ENCODE measurements around the gene USP2. TPM values are rescaled to one million over a fixed set of nuclear protein-coding genes. Genes with fewer than 3 reads are reported as not detected.
"Not testable (repeated sequence)": the region's sequence is repeated elsewhere in the genome, so short reads cannot be mapped to it uniquely, and the experiment has no call there.

Gene USP2
- total RNA-seq, 2 donors from 2014 or later = not detected

GRCh38 chr11:119403021-119403420, 21.5 kb upstream of the USP2 start:
- Mint-ChIP-seq H3K4me3 (no peak overlapping the region), H3K36me3 (peaks cover 25% of the 10 kb centered on the region), H3K4me1 (ENCODE audit: low read depth in 2 of 2) (no peaks in the 10 kb centered on the region), H3K9me3 (peaks cover 6% of the 10 kb centered on the region), H3K27me3 (peaks cover 24 to 33% of the 10 kb centered on the region in 2 donors), H3K27ac (no peak overlapping the region)
- no peak for ATAC-seq
- no peak for DNase-seq (ENCODE audit: low spot score)

GRCh38 chr11:119402470-119402869, 21.0 kb upstream of the USP2 start:
- ATAC-seq = no peak
- Mint-ChIP-seq H3K36me3 (peaks cover 30% of the 10 kb centered on the region), H3K27me3 (peaks cover 28 to 38% of the 10 kb centered on the region in 2 donors), H3K9me3 (peaks cover 10% of the 10 kb centered on the region), H3K4me1 (ENCODE audit: low read depth in 2 of 2) (no peaks in the 10 kb centered on the region), H3K4me3 (no peak overlapping the region), H3K27ac (no peak overlapping the region)
- no peak for DNase-seq (ENCODE audit: low spot score)

GRCh38 chr11:119400860-119401259, 19.4 kb upstream of the USP2 start:
- Mint-ChIP-seq H3K4me3 (no peak overlapping the region), H3K9me3 (peaks cover 10% of the 10 kb centered on the region), H3K27me3 (peaks cover 29 to 39% of the 10 kb centered on the region in 2 donors), H3K36me3 (peaks cover 30% of the 10 kb centered on the region), H3K27ac (no peak overlapping the region), H3K4me1 (ENCODE audit: low read depth in 2 of 2) (no peaks in the 10 kb centered on the region)
- DNase-seq (ENCODE audit: low spot score) (no peak), ATAC-seq (no peak)

GRCh38 chr11:119397740-119398139, 16.2 kb upstream of the USP2 start:
- Mint-ChIP-seq H3K27me3 (peaks cover 39 to 41% of the 10 kb centered on the region in 2 donors), H3K4me1 (ENCODE audit: low read depth in 2 of 2) (no peaks in the 10 kb centered on the region), H3K9me3 (peaks cover 10% of the 10 kb centered on the region), H3K27ac (no peak overlapping the region), H3K36me3 (peaks cover 30% of the 10 kb centered on the region), H3K4me3 (no peak overlapping the region)
- DNase-seq (ENCODE audit: low spot score) (no peak), ATAC-seq (no peak)

- peaks cover 38% of the 10 kb centered on the region in 2 donors for H3K27me3 Mint-ChIP-seq
- no peak for DNase-seq (ENCODE audit: low spot score)
- peaks cover 10% of the 10 kb centered on the region for H3K9me3 Mint-ChIP-seq
- H3K4me3 Mint-ChIP-seq = no peak overlapping the region
- peaks cover 30% of the 10 kb centered on the region for H3K36me3 Mint-ChIP-seq
- H3K27ac Mint-ChIP-seq = no peak overlapping the region
- H3K4me1 Mint-ChIP-seq (ENCODE audit: low read depth in 2 of 2) = no peaks in the 10 kb centered on the region
- no peak for ATAC-seq
Observed at GRCh38 chr11:119396835-119397234, 15.3 kb upstream of the USP2 start.

GRCh38 chr11:119391275-119391674, 9.8 kb upstream of the USP2 start:
- Mint-ChIP-seq H3K9me3 (no peaks in the 10 kb centered on the region), H3K36me3 (no peaks in the 10 kb centered on the region), H3K27ac (no peak overlapping the region), H3K4me1 (ENCODE audit: low read depth in 2 of 2) (no peaks in the 10 kb centered on the region), H3K27me3 (peaks cover 20 to 22% of the 10 kb centered on the region in 2 donors), H3K4me3 (no peak overlapping the region)
- ATAC-seq (no peak), DNase-seq (ENCODE audit: low spot score) (no peak)

- peaks cover 12 to 22% of the 10 kb centered on the region in 2 donors for H3K27me3 Mint-ChIP-seq
- no peaks in the 10 kb centered on the region for H3K9me3 Mint-ChIP-seq
- no peak overlapping the region for H3K27ac Mint-ChIP-seq
- H3K4me3 Mint-ChIP-seq = no peak overlapping the region
- no peaks in the 10 kb centered on the region for H3K4me1 Mint-ChIP-seq (ENCODE audit: low read depth in 2 of 2)
- no peak for DNase-seq (ENCODE audit: low spot score)
- ATAC-seq = no peak
- H3K36me3 Mint-ChIP-seq = no peaks in the 10 kb centered on the region
Observed at GRCh38 chr11:119389611-119390254, 8.2 kb upstream of the USP2 start.

GRCh38 chr11:119388103-119388502, 6.6 kb upstream of the USP2 start:
- Mint-ChIP-seq H3K27ac (no peak overlapping the region), H3K27me3 (peaks cover 10 to 17% of the 10 kb centered on the region in 2 donors), H3K4me1 (ENCODE audit: low read depth in 2 of 2) (no peaks in the 10 kb centered on the region), H3K9me3 (no peaks in the 10 kb centered on the region), H3K4me3 (no peak overlapping the region), H3K36me3 (no peaks in the 10 kb centered on the region)
- ATAC-seq (no peak), DNase-seq (ENCODE audit: low spot score) (no peak)

- H3K27ac Mint-ChIP-seq = no peak overlapping the region
- ATAC-seq (no peak), DNase-seq (ENCODE audit: low spot score) (no peak)
- H3K36me3 Mint-ChIP-seq = no peaks in the 10 kb centered on the region
- H3K4me3 Mint-ChIP-seq = no peak overlapping the region
- peaks cover 0 to 3% of the 10 kb centered on the region in 2 donors for H3K27me3 Mint-ChIP-seq
- no peaks in the 10 kb centered on the region for H3K9me3 Mint-ChIP-seq
- peaks cover 0 to 5% of the 10 kb centered on the region in 2 donors for H3K4me1 Mint-ChIP-seq (ENCODE audit: low read depth in 2 of 2)
Observed at GRCh38 chr11:119384332-119384731, 2.8 kb upstream of the USP2 start.

GRCh38 chr11:119382513-119382912, 1.0 kb upstream of the USP2 start:
- not testable (repeated sequence) for ATAC-seq; DNase-seq (ENCODE audit: low spot score); H3K4me3 Mint-ChIP-seq; H3K9me3 Mint-ChIP-seq; H3K27me3 Mint-ChIP-seq; H3K36me3 Mint-ChIP-seq; H3K27ac Mint-ChIP-seq; H3K4me1 Mint-ChIP-seq (ENCODE audit: low read depth in 2 of 2)

GRCh38 chr11:119382101-119382500, 611 bp upstream of the USP2 start:
- peaks cover 0 to 7% of the 10 kb centered on the region in 2 donors for H3K27me3 Mint-ChIP-seq
- no peaks in the 10 kb centered on the region for H3K9me3 Mint-ChIP-seq
- no peak overlapping the region for H3K27ac Mint-ChIP-seq
- peaks cover 0 to 5% of the 10 kb centered on the region in 2 donors for H3K4me1 Mint-ChIP-seq (ENCODE audit: low read depth in 2 of 2)
- no peak for DNase-seq (ENCODE audit: low spot score)
- H3K36me3 Mint-ChIP-seq = no peaks in the 10 kb centered on the region
- no peak overlapping the region for H3K4me3 Mint-ChIP-seq
- ATAC-seq = no peak

GRCh38 chr11:119380827-119381180, 686 bp downstream of the USP2 start:
- ATAC-seq = no peak
- no peak for DNase-seq (ENCODE audit: low spot score)
- Mint-ChIP-seq H3K27ac (no peak overlapping the region), H3K4me3 (no peak overlapping the region), H3K4me1 (ENCODE audit: low read depth in 2 of 2) (peaks cover 0 to 5% of the 10 kb centered on the region in 2 donors), H3K9me3 (no peaks in the 10 kb centered on the region), H3K27me3 (peaks cover 0 to 7% of the 10 kb centered on the region in 2 donors), H3K36me3 (no peaks in the 10 kb centered on the region)

GRCh38 chr11:119380160-119380826, 1.2 kb downstream of the USP2 start:
- ATAC-seq (no peak), DNase-seq (ENCODE audit: low spot score) (no peak)
- Mint-ChIP-seq H3K27me3 (peaks cover 0 to 7% of the 10 kb centered on the region in 2 donors), H3K4me1 (ENCODE audit: low read depth in 2 of 2) (peaks cover 0 to 5% of the 10 kb centered on the region in 2 donors), H3K4me3 (no peak overlapping the region), H3K27ac (no peak overlapping the region), H3K9me3 (no peaks in the 10 kb centered on the region), H3K36me3 (no peaks in the 10 kb centered on the region)

- Mint-ChIP-seq H3K27ac (peak overlapping the region in 1 of 2 donors; percentile 61), H3K36me3 (no peaks in the 10 kb centered on the region)
Observed at GRCh38 chr11:119378851-119379465, 2.5 kb downstream of the USP2 start.

More at GRCh38 chr11:119378851-119379465, 2.5 kb downstream of the USP2 start:
- ATAC-seq (no peak), DNase-seq (ENCODE audit: low spot score) (no peak)
- Mint-ChIP-seq H3K9me3 (no peaks in the 10 kb centered on the region), H3K4me3 (no peak overlapping the region), H3K4me1 (ENCODE audit: low read depth in 2 of 2) (peaks cover 0 to 5% of the 10 kb centered on the region in 2 donors), H3K27me3 (peaks cover 0 to 7% of the 10 kb centered on the region in 2 donors)
